ENCODE results near the gene TANGO6. TPM values are rescaled to one million over a fixed set of nuclear protein-coding genes. Genes with fewer than 3 reads are reported as not detected.

TANGO6 gene
- total RNA-seq, 8 experiments from 2014 or later, result 6.4 to 18.6 (median 7.7) TPM

- H3K27ac ChIP-seq, result no peak overlapping the region
- in situ Hi-C loops (cut with MboI; ENCODE audit: low pct_unique_long_range_greater_than_20kb in 2 of 9, low sequenced_read_pairs in 9 of 9, unreplicated experiment in 9 of 9), result loop anchor here in 5 of 9 experiments (10.0 to 25.0 kb wide), 5 partner anchors 197 to 572 kb away; partner anchors contain the start of gene ZFP90 (in 2 of the 5)
- no peak for ATAC-seq (replicated peaks in 6 of 8)
- H3K4me1 ChIP-seq (replicated peaks in 1 of 2), result peaks cover 14 to 15% of the 10 kb centered on the region in 2 donors
- 80 to 94% (median 81%) methylated on average over 1 to 21 of the region's 48 CpGs; no CpG with 5 or more reads in 7 of the 10 experiments for WGBS, 10 experiments
- H3K4me3 ChIP-seq, result no peak overlapping the region
These were observed 266.3 kb downstream of the TANGO6 start for GRCh38 chr16:69109486-69110270.

- Histone ChIP-seq H3K4me1 (replicated peaks in 1 of 2) (peaks cover 11 to 15% of the 10 kb centered on the region in 2 donors), H3K4me3 (no peak overlapping the region), H3K27ac (no peak overlapping the region)
- ATAC-seq (replicated peaks in 6 of 8), result no peak
- 80 to 100% (median 93%) methylated on average over 1 to 6 of the region's 7 CpGs; no CpG with 5 or more reads in 2 of the 10 experiments for WGBS, 10 experiments
- in situ Hi-C loops (cut with MboI; ENCODE audit: low pct_unique_long_range_greater_than_20kb in 2 of 9, low sequenced_read_pairs in 9 of 9, unreplicated experiment in 9 of 9), result loop anchor here in 5 of 9 experiments (10.0 to 25.0 kb wide), 5 partner anchors 198 to 573 kb away; partner anchors contain the start of gene ZFP90 (in 2 of the 5)
These were observed 267.1 kb downstream of the TANGO6 start for GRCh38 chr16:69110406-69110805.

- WGBS, 10 experiments, result 73 to 100% (median 100%) methylated on average over 1 to 3 of the region's 6 CpGs; no CpG with 5 or more reads in 3 of the 10 experiments
- no peak overlapping the region for H3K4me3 ChIP-seq
- H3K4me1 ChIP-seq (replicated peaks in 1 of 2), result peaks cover 11 to 15% of the 10 kb centered on the region in 2 donors
- ATAC-seq (replicated peaks in 6 of 8), result no peak
- no peak overlapping the region for H3K27ac ChIP-seq
- in situ Hi-C loops (cut with MboI; ENCODE audit: low pct_unique_long_range_greater_than_20kb in 2 of 9, low sequenced_read_pairs in 9 of 9, unreplicated experiment in 9 of 9), result loop anchor here in 5 of 9 experiments (10.0 to 25.0 kb wide), 5 partner anchors 199 to 574 kb away; partner anchors contain the start of gene ZFP90 (in 2 of the 5)
These were observed 268.0 kb downstream of the TANGO6 start for GRCh38 chr16:69111216-69111875.

GRCh38 chr16:69111876-69112230 lies 268.5 kb downstream of the TANGO6 start:
- H3K4me3 ChIP-seq, result no peak overlapping the region
- WGBS, 10 experiments, result 78 to 100% (median 96%) methylated on average over 1 to 5 of the region's 5 CpGs; no CpG with 5 or more reads in 7 of the 10 experiments
- in situ Hi-C loops (cut with MboI; ENCODE audit: low pct_unique_long_range_greater_than_20kb in 2 of 9, low sequenced_read_pairs in 9 of 9, unreplicated experiment in 9 of 9), result loop anchor here in 5 of 9 experiments (10.0 to 25.0 kb wide), 5 partner anchors 200 to 575 kb away; partner anchors contain the start of gene ZFP90 (in 2 of the 5)
- ATAC-seq (replicated peaks in 6 of 8), result no peak
- peaks cover 11 to 15% of the 10 kb centered on the region in 2 donors for H3K4me1 ChIP-seq (replicated peaks in 1 of 2)
- no peak overlapping the region for H3K27ac ChIP-seq

GRCh38 chr16:69112285-69113129 lies 269.2 kb downstream of the TANGO6 start:
- 51 to 100% (median 83%) methylated on average over 1 to 5 of the region's 6 CpGs; no CpG with 5 or more reads in 5 of the 10 experiments for WGBS, 10 experiments
- in situ Hi-C loops (cut with MboI; ENCODE audit: low pct_unique_long_range_greater_than_20kb in 2 of 9, low sequenced_read_pairs in 9 of 9, unreplicated experiment in 9 of 9), result loop anchor here in 5 of 9 experiments (10.0 to 25.0 kb wide), 5 partner anchors 200 to 575 kb away; partner anchors contain the start of gene ZFP90 (in 2 of the 5)
- peaks cover 11 to 13% of the 10 kb centered on the region in 2 donors for H3K4me1 ChIP-seq (replicated peaks in 1 of 2)
- ATAC-seq (replicated peaks in 6 of 8), result peak; percentile 52 to 75 (median 61)
- no peak overlapping the region for H3K27ac ChIP-seq
- H3K4me3 ChIP-seq, result no peak overlapping the region

- peaks cover 6% of the 10 kb centered on the region in 2 donors for H3K4me1 ChIP-seq (replicated peaks in 1 of 2)
- ATAC-seq (replicated peaks in 6 of 8), result no peak
- no peak overlapping the region for H3K4me3 ChIP-seq
- no peak overlapping the region for H3K27ac ChIP-seq
- in situ Hi-C loops (cut with MboI; ENCODE audit: low pct_unique_long_range_greater_than_20kb in 2 of 9, low sequenced_read_pairs in 9 of 9, unreplicated experiment in 9 of 9), result loop anchor here in 5 of 9 experiments (10.0 to 25.0 kb wide), 5 partner anchors 201 to 576 kb away; partner anchors contain the start of gene ZFP90 (in 2 of the 5)
- WGBS, 10 experiments, result 67 to 100% (median 100%) methylated on average over 1 to 3 of the region's 7 CpGs; no CpG with 5 or more reads in 4 of the 10 experiments
These were observed 269.9 kb downstream of the TANGO6 start for GRCh38 chr16:69113216-69113615.

- no peak overlapping the region for H3K4me3 ChIP-seq
- H3K4me1 ChIP-seq (replicated peaks in 1 of 2), result no peaks in the 10 kb centered on the region
- no peak for ATAC-seq (replicated peaks in 6 of 8)
- in situ Hi-C loops (cut with MboI; ENCODE audit: low pct_unique_long_range_greater_than_20kb in 2 of 9, low sequenced_read_pairs in 9 of 9, unreplicated experiment in 9 of 9), result loop anchor here in 5 of 9 experiments (10.0 to 25.0 kb wide), 5 partner anchors 202 to 577 kb away; partner anchors contain the start of gene ZFP90 (in 2 of the 5)
- H3K27ac ChIP-seq, result no peak overlapping the region
- 79 to 98% (median 96%) methylated on average over 4 to 15 of the region's 25 CpGs; no CpG with 5 or more reads in 4 of the 10 experiments for WGBS, 10 experiments
These were observed 271.1 kb downstream of the TANGO6 start for GRCh38 chr16:69114346-69114975.

- H3K4me3 ChIP-seq, result no peak overlapping the region
- in situ Hi-C loops (cut with MboI; ENCODE audit: low pct_unique_long_range_greater_than_20kb in 2 of 9, low sequenced_read_pairs in 9 of 9, unreplicated experiment in 9 of 9), result loop anchor here in 5 of 9 experiments (10.0 to 25.0 kb wide), 5 partner anchors 203 to 578 kb away; partner anchors contain the start of gene ZFP90 (in 2 of the 5)
- WGBS, 10 experiments, result 80 to 100% (median 89%) methylated on average over 1 to 4 of the region's 6 CpGs; no CpG with 5 or more reads in 7 of the 10 experiments
- no peak for ATAC-seq (replicated peaks in 6 of 8)
- H3K27ac ChIP-seq, result no peak overlapping the region
- no peaks in the 10 kb centered on the region for H3K4me1 ChIP-seq (replicated peaks in 1 of 2)
These were observed 271.6 kb downstream of the TANGO6 start for GRCh38 chr16:69114976-69115355.

- Histone ChIP-seq H3K4me1 (replicated peaks in 1 of 2) (no peaks in the 10 kb centered on the region), H3K4me3 (no peak overlapping the region), H3K27ac (no peak overlapping the region)
- WGBS, 10 experiments, result 80 to 100% (median 100%) methylated on average over 1 to 4 of the region's 5 CpGs; no CpG with 5 or more reads in 3 of the 10 experiments
- in situ Hi-C loops (cut with MboI; ENCODE audit: low pct_unique_long_range_greater_than_20kb in 2 of 9, low sequenced_read_pairs in 9 of 9, unreplicated experiment in 9 of 9), result loop anchor here in 5 of 9 experiments (10.0 to 25.0 kb wide), 5 partner anchors 203 to 578 kb away; partner anchors contain the start of gene ZFP90 (in 2 of the 5)
- ATAC-seq (replicated peaks in 6 of 8), result no peak
These were observed 272.0 kb downstream of the TANGO6 start for GRCh38 chr16:69115361-69115760.

- in situ Hi-C loops (cut with MboI; ENCODE audit: low pct_unique_long_range_greater_than_20kb in 2 of 9, low sequenced_read_pairs in 9 of 9, unreplicated experiment in 9 of 9), result loop anchor here in 5 of 9 experiments (10.0 to 25.0 kb wide), 5 partner anchors 204 to 579 kb away; partner anchors contain the start of gene ZFP90 (in 2 of the 5)
- no peak for ATAC-seq (replicated peaks in 6 of 8)
- 80 to 100% (median 85%) methylated on average over 1 of the region's 1 CpG; no CpG with 5 or more reads in 6 of the 10 experiments for WGBS, 10 experiments
- no peak overlapping the region for H3K4me3 ChIP-seq
- H3K27ac ChIP-seq, result no peak overlapping the region
- H3K4me1 ChIP-seq (replicated peaks in 1 of 2), result no peaks in the 10 kb centered on the region
These were observed 272.5 kb downstream of the TANGO6 start for GRCh38 chr16:69115837-69116236.

GRCh38 chr16:69116256-69116875 lies 273.0 kb downstream of the TANGO6 start:
- in situ Hi-C loops (cut with MboI; ENCODE audit: low pct_unique_long_range_greater_than_20kb in 2 of 9, low sequenced_read_pairs in 9 of 9, unreplicated experiment in 9 of 9), result loop anchor here in 5 of 9 experiments (10.0 to 25.0 kb wide), 5 partner anchors 204 to 579 kb away; partner anchors contain the start of gene ZFP90 (in 2 of the 5)
- H3K27ac ChIP-seq, result no peak overlapping the region
- ATAC-seq (replicated peaks in 6 of 8), result no peak

More at GRCh38 chr16:69116256-69116875, 273.0 kb downstream of the TANGO6 start:
- WGBS, 10 experiments, result 82 to 100% (median 94%) methylated on average over 1 to 5 of the region's 7 CpGs; no CpG with 5 or more reads in 2 of the 10 experiments
- no peak overlapping the region for H3K4me3 ChIP-seq
- no peaks in the 10 kb centered on the region for H3K4me1 ChIP-seq (replicated peaks in 1 of 2)

All from motor neuron (in vitro differentiated cells).